HG02885 (cell line): ENCODE measurements around the gene EPC1.
A peak's percentile ranks its signal among the peaks of the same experiment; 100 is the strongest.

Source experiments
- ATAC-seq: cut with Tn5 transposase; IDR thresholded peaks from one replicate; pipeline ENCODE4 v1.9.1; 2021; ENCODE audit warnings: mild to moderate bottlenecking; ENCODE audit not compliant: unreplicated experiment, poor library complexity

EPC1 gene

DNA sequence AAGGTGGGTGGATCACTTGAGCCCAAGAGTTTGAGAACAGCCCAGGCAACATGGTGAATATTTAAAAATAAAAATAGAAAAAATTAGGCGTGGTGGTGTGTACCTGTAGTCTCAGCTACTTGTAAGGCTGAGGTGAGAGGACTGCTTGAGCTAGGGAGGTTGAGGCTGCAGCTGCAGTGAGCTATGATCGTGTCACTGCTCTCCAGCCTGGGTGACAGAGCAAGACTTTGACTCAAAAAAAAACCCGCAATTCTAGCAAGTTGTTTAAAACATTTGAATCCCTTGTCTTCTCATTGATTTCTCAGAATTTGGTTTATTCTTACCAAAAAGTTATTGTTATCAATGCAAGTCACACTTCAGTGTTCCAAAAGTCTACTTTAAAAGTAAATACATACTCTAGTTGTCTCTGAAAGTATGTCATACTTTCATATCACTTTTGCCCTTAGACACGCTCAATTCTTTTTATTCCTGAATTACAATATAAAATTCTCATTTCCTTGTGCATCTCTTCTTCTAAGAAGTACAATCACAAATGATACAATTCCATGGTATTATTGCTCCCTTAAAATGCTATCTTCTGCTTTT lies 6.3 kb downstream of the EPC1 start:
- ATAC-seq, result peak; percentile 39

DNA sequence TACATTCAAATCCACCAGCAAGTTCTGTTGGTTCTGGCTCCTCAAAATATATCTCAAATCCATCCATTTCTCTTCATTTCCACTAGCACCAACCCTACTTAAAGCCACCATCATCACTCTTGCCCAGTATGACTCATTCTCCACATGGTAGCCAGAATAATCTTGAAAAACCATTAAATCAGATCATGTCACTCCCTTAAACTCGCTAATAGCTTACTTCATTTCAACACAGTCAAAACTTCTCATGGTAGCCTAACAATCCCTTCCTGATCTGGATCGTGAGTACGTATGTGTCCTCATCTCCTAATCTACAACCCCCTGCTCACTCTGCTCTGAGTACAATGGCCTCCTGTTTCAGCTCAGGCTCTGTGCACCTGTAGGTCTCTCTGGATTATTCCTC lies 8.7 kb downstream of the EPC1 start:
- ATAC-seq, result no peak

- ATAC-seq, result no peak
Measured at GRCh38 chr10:32337350-32337749, 9.6 kb downstream of the EPC1 start.

DNA sequence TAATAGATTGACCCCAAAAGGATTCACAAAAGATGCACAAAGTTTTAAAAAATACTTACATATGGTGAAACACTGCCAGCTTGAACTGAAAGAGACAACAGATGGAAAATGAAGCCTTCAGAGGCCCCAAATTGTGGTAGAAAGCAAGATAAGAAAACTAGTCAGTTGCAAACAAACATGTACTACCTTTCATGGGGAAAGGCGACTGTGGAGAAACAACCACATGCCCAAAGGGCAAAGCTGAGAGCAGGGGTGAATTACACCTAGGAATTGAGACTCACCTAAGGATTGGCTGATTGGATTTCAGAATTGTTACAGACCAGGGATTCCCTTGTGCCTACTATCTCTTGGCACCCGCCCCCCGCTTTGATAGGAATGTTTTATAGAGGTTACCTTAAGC lies 13.1 kb downstream of the EPC1 start:
- ATAC-seq, result no peak

DNA sequence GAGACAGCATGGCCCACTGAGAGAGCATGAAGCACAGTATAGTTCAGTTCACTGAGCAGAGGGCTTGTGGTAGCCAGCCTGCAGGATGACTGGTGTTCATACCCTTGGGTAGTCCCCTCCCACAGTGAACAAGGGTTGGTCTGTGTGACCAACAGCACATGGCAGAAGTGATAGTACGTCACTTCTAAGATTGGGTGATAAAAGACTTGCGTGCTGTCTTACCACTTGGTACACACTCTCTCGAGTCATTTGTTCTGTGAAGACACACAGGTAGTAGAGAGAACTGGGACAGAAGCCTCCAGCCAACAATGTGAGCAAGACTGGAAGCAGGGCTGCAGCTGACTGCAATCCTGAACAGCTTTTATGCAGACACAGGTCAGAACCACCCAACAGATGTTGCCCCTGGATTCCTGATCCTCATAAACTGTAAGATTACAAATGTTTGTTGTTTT lies 14.6 kb downstream of the EPC1 start:
- ATAC-seq, result peak; percentile 95

GRCh38 chr10:32331606-32332005 lies 15.4 kb downstream of the EPC1 start:
- no peak for ATAC-seq

GRCh38 chr10:32330214-32330613 lies 16.7 kb downstream of the EPC1 start:
- ATAC-seq, result no peak

- ATAC-seq, result no peak
Measured at GRCh38 chr10:32329061-32329460, 17.9 kb downstream of the EPC1 start.

DNA sequence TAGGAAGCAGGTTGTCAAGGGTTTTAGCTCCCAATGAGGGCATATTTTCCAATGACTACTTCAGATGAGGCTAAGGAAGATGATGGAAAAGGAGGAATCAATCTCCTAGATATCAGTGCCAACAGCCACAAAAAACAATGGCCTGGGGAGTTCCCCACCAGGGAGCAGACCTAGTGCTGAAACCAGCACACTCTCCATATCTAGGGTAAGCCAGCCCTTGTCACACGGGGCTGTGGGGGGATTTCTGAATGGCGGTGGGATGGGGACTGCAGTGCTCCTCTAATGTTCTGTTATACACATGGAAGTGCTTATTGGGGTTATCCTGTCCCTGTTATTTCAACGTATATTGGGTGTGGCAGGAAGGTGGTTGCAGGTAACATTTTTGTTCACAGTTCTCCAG lies 18.5 kb downstream of the EPC1 start:
- ATAC-seq, result no peak

DNA sequence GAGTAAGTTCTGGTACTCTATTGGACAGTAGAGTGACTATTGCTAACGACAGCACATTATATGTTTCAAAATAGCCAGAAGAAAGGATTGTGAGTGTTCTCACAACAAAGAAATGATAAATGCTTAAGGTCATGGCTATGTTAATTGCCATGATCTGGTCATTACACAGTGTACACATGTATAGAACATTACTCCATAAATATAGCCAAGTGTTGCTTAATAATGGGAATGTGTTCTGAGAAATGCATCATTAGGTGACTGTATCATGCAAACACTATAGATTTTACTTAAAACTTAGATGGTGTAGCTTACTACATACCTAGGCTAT lies 19.6 kb downstream of the EPC1 start:
- ATAC-seq, result no peak

DNA sequence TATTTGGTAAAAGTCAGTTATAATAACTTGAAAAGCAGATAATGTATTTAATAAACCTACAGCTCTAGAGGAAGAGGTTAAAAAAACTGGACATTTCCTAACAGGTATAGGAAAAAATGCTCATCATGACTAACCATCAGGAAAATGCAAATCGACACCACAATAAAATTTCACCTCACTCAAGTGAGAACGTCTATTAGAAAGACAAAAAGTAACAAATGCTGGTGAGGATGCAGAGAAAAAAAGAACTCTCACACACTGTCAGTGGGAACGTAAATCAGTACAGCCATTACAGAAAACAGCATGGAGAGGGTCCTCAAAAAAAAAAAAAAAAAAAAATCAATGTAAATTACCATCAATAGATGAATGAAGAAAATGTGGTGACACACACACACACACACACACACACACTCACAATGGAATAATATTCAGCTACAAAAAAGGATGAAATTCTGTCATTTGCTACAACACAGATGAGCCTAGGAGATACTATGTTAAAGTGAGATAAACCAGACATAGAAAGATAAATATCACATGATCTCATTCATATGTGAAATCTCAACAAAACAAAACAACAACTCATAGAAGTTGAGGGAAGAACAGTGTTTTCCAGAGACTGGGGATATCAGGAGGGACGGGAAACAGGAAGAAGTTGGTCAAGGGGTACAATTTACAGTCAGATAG lies 20.1 kb downstream of the EPC1 start:
- no peak for ATAC-seq

GRCh38 chr10:32326119-32326518 lies 20.8 kb downstream of the EPC1 start:
- ATAC-seq, result peak; percentile 67

GRCh38 chr10:32323051-32323450 lies 23.9 kb downstream of the EPC1 start:
- no peak for ATAC-seq

- ATAC-seq, result no peak
Measured at GRCh38 chr10:32321016-32321631, 25.8 kb downstream of the EPC1 start.

GRCh38 chr10:32318476-32318896 lies 28.5 kb downstream of the EPC1 start:
- peak; percentile 54 for ATAC-seq

- peak; percentile 95 for ATAC-seq
Measured at GRCh38 chr10:32317795-32318357, 29.1 kb downstream of the EPC1 start.

DNA sequence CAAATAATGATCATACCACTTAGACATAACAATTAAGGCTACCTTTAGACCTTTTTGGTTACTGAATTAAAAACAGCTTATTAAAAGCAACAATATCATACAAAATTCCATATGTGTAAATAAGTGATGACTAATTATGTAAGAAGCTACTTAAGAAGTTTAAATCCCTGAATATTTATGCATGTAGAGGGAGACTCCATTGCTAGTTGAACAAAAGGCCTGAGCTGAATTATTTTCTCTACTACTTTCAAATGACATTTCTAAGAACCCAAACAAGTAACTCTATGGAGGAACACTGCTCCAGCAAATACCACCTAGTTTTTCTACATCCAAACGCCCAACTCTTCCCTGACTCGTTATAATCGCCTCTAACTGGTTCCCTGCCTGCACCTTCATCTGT lies 31.5 kb downstream of the EPC1 start:
- ATAC-seq, result no peak

GRCh38 chr10:32314588-32314987 lies 32.4 kb downstream of the EPC1 start:
- ATAC-seq, result no peak

DNA sequence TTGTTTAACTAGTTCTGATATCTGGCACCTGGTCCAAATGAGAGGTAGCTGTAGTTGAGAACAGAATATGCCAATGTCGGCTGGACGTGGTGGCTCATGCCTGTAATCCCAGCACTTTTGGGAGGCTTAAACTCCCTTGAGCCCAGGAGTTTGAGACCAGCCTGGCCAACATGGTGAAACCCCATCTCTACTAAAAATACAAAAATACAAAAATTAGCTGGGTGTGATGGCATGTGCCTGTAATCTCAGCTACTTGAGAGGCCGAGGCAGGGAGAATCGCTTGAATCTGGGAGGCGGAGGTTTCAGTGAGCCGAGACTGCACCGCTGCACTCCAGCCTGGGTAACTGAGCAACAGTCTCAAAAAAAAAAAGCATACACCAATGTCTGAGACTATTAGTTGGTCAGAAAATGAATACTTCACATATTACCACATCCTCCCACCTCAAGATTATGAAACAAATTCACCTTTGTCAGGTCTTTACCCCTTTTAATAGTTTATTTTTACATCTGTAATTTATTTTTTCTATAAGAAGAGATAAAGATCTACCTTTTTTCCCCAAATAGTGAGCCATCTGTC lies 38.8 kb downstream of the EPC1 start:
- ATAC-seq, result peak; percentile 86

- ATAC-seq, result no peak
Measured at GRCh38 chr10:32307609-32308008, 39.3 kb downstream of the EPC1 start.

DNA sequence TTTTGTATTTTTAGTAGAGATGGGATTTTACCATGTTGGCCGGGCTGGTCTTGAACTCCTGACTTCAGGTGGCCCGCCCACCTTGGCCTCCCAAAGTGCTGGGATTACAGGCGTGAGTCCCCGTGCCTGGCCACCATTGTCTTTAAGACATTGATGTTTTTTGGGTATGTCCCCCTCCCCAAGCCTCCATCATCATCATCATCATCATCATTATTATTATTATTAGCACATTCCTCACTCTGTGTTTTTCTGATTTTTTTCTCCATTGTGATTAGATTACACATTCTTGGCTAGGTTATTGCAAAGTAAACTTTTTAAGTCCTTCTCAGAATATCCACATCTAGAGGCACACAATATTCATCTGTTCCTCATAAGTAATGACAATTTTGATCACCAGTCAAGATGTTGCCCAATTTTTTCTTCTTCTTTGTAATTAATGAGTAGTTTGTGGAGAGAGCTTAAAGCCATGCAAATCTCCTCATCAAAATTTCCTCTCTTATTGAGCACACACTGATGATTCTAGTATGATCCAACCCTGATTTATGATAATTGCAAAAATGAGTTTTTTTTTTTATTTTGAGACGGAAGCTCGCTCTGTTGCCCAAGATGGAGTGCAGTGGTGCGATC lies 47.5 kb downstream of the EPC1 start:
- no peak for ATAC-seq
